CD14-positive monocyte (primary cell): ENCODE measurements around the gene NOTCH3. TPM values are rescaled to one million over a fixed set of nuclear protein-coding genes. Genes with fewer than 3 reads are reported as not detected.

Experiments
- DNase-seq, 3 donors: peaks; one replicate each; pipeline ENCODE4 v3.0.0-alpha.2; 2011 to 2022
- H2AFZ ChIP-seq: 2 replicates; pipeline ENCODE4 v1.6.0; 2012; ENCODE audit warnings: mild to moderate bottlenecking, low read depth, low read length, inconsistent platforms; ENCODE audit not compliant: insufficient read depth, poor library complexity, severe bottlenecking
- H3K27ac ChIP-seq, 2 donors: 1 replicate in 1 of 2; 2 replicates in 1 of 2; pipeline ENCODE4 v1.5.1; 2012 to 2013; ENCODE audit warnings: low read length in 2 of 2, control low read depth in 1 of 2, inconsistent platforms in 1 of 2, low read depth in 1 of 2, mild to moderate bottlenecking in 1 of 2
- H3K27me3 ChIP-seq, 2 donors: one replicate each; pipeline versions ENCODE4 v1.6.0 to v1.6.1; 2011 to 2013; ENCODE audit warnings: low read length in 2 of 2; ENCODE audit not compliant: control insufficient read depth in 2 of 2, insufficient read depth in 2 of 2
- H3K36me3 ChIP-seq, 2 donors: replicated peaks in 1 of 2; 1 replicate in 1 of 2; 2 replicates in 1 of 2; pipeline versions ENCODE4 v1.5.1 to v1.6.1; 2012 to 2013; ENCODE audit warnings: low read length in 2 of 2, control low read depth in 1 of 2, inconsistent platforms in 1 of 2, mild to moderate bottlenecking in 1 of 2; ENCODE audit not compliant: insufficient read depth in 2 of 2, control insufficient read depth in 1 of 2
- H3K4me1 ChIP-seq, 2 donors: 1 replicate in 1 of 2; 2 replicates in 1 of 2; pipeline versions ENCODE4 v1.5.1 to v1.6.1; 2012 to 2013; ENCODE audit warnings: low read length in 2 of 2, control low read depth in 1 of 2, inconsistent platforms in 1 of 2, mild to moderate bottlenecking in 1 of 2, moderate library complexity in 1 of 2; ENCODE audit not compliant: insufficient read depth in 2 of 2, control insufficient read depth in 1 of 2
- H3K4me2 ChIP-seq: replicated peaks from 2 replicates; pipeline ENCODE3; 2012; ENCODE audit warnings: low read length, moderate library complexity, mild to moderate bottlenecking; ENCODE audit not compliant: poor library complexity, severe bottlenecking; ENCODE audit errors: extremely low read depth
- H3K4me3 ChIP-seq, 3 experiments: fragments of 200-600 bp in 1 of 3; sonication (generic) in 1 of 3; replicated peaks in 1 of 3; 1 replicate in 2 of 3; 2 replicates in 1 of 3; pipeline ENCODE4 v1.5.1; 2011 to 2013; ENCODE audit warnings: low read length in 3 of 3, mild to moderate bottlenecking in 3 of 3, control low read depth in 2 of 3, low read depth in 2 of 3, inconsistent platforms in 1 of 3, moderate library complexity in 1 of 3
- H3K79me2 ChIP-seq: 2 replicates; pipeline ENCODE4 v1.6.0; 2012; ENCODE audit warnings: mild to moderate bottlenecking, control low read depth, inconsistent platforms, low read length, moderate library complexity; ENCODE audit not compliant: insufficient read depth
- H3K9ac ChIP-seq: 2 replicates; pipeline ENCODE4 v1.6.0; 2017; ENCODE audit warnings: low read length, mild to moderate bottlenecking; ENCODE audit not compliant: insufficient read depth, poor library complexity, severe bottlenecking
- H3K9me3 ChIP-seq, 2 donors: replicated peaks in 1 of 2; 1 replicate in 1 of 2; 2 replicates in 1 of 2; pipeline versions ENCODE4 v1.5.1 to v1.6.1; 2012 to 2013; ENCODE audit warnings: low read length in 2 of 2, control low read depth in 1 of 2; ENCODE audit not compliant: control insufficient read depth in 1 of 2, insufficient read depth in 1 of 2
- H4K20me1 ChIP-seq: 2 replicates; pipeline ENCODE4 v1.6.0; 2012; ENCODE audit warnings: mild to moderate bottlenecking, low read length, control low read depth, moderate library complexity; ENCODE audit not compliant: insufficient read depth
- H3K27ac Mint-ChIP-seq, 7 donors: one replicate each; pipeline ENCODE4 v1.8.0; 2020; ENCODE audit warnings: mild to moderate bottlenecking in 7 of 7, mixed read lengths in 7 of 7, moderate library complexity in 6 of 7, inconsistent platforms in 2 of 7
- H3K27me3 Mint-ChIP-seq, 3 donors: one replicate each; pipeline ENCODE4 v1.8.0; 2021 to 2022; ENCODE audit warnings: low read depth in 3 of 3, mild to moderate bottlenecking in 3 of 3, mixed read lengths in 3 of 3, moderate library complexity in 3 of 3, inconsistent platforms in 1 of 3
- H3K36me3 Mint-ChIP-seq, 2 donors: one replicate each; pipeline ENCODE4 v1.8.0; 2020; ENCODE audit warnings: mixed read lengths in 2 of 2, inconsistent platforms in 1 of 2, mild to moderate bottlenecking in 1 of 2
- H3K4me1 Mint-ChIP-seq: one replicate; pipeline ENCODE4 v1.8.0; 2020; ENCODE audit warnings: mild to moderate bottlenecking, mixed read lengths
- H3K4me3 Mint-ChIP-seq, 2 donors: one replicate each; pipeline ENCODE4 v1.8.0; 2020; ENCODE audit warnings: mild to moderate bottlenecking in 2 of 2, mixed read lengths in 2 of 2, moderate library complexity in 1 of 2
- H3K9me3 Mint-ChIP-seq, 7 donors: one replicate each; pipeline ENCODE4 v1.8.0; 2020 to 2022; ENCODE audit warnings: mixed read lengths in 7 of 7, mild to moderate bottlenecking in 6 of 7, moderate library complexity in 6 of 7, inconsistent platforms in 2 of 7
- CTCF ChIP-seq: fragments of 200-600 bp; IDR thresholded peaks from one replicate; pipeline ENCODE4 v1.8.0; 2022; ENCODE audit warnings: antibody characterized with exemption, mild to moderate bottlenecking
- WGBS: methylation state at CpG from one replicate; pipeline ENCODE4 v1.1.5; 2013; ENCODE audit warnings: missing lambda C conversion rate; ENCODE audit not compliant: insufficient coverage; 5-methylcytosine and 5-hydroxymethylcytosine counted together
- intact Hi-C, 2 donors: fragments of 100-400 bp; cut with micrococcal nuclease; formaldehyde crosslinking; loops; one replicate each; pipeline versions ENCODE4 v1.15.0 to v1.15.1; 2023
- polyA plus RNA-seq, 3 donors: library from polyadenylated mRNA; depleted of rRNA in 1 of 3; unstranded in 2 of 3; stranded (reverse) in 1 of 3; fragments of 300-500 nt in 2 of 3; fragments of >200 nt in 1 of 3; fragmentation: Illumina TruSeq in 2 of 3; gene quantifications; 1 replicate in 2 of 3; 2 replicates in 1 of 3; pipeline ENCODE4 v1.2.3, GENCODE V29; 2012 to 2021

NOTCH3 gene
- polyA plus RNA-seq, 3 donors, result 0.05 to 0.51 TPM; not detected in 1

GRCh38 chr19:15197942-15198341, 2.9 kb downstream of the NOTCH3 start:
- Histone ChIP-seq H4K20me1 (no peaks in the 10 kb centered on the region), H3K4me1 (peaks cover 26 to 41% of the 10 kb centered on the region in 2 donors), H3K9me3 (peaks cover 0 to 9% of the 10 kb centered on the region in 2 donors), H3K9ac (no peak overlapping the region), H3K4me3 (no peak overlapping the region), H3K79me2 (no peaks in the 10 kb centered on the region), H2AFZ (no peak overlapping the region), H3K27me3 (peaks cover 31 to 72% of the 10 kb centered on the region in 2 donors), H3K36me3 (no peaks in the 10 kb centered on the region), H3K27ac (no peak overlapping the region), H3K4me2 (no peak overlapping the region)
- Mint-ChIP-seq H3K27ac (peak overlapping the region in 2 of 7 donors; percentile 51 to 52), H3K36me3 (peaks cover 9 to 22% of the 10 kb centered on the region in 2 donors), H3K27me3 (peaks cover 70 to 83% (median 79%) of the 10 kb centered on the region in 3 donors), H3K9me3 (peaks cover 0 to 21% (median 15%) of the 10 kb centered on the region in 7 donors), H3K4me1 (peaks cover 36% of the 10 kb centered on the region), H3K4me3 (peak overlapping the region in 1 of 2 donors; percentile 87)
- intact Hi-C loops, result loop anchor here (5.0 kb wide), 1 partner anchor 34 kb away; the partner anchor contains the start of gene EPHX3 (in 2 of the 2)
- WGBS, result 30% methylated on average over 7 of the region's 8 CpGs
- no peak for DNase-seq
- no peak for TF ChIP-seq CTCF

GRCh38 chr19:15197275-15197941, 3.4 kb downstream of the NOTCH3 start:
- H2AFZ ChIP-seq, result no peak overlapping the region
- H3K27ac ChIP-seq, result no peak overlapping the region
- peaks cover 70 to 80% (median 79%) of the 10 kb centered on the region in 3 donors for H3K27me3 Mint-ChIP-seq
- H3K27ac Mint-ChIP-seq, result peak overlapping the region in 1 of 7 donors; percentile 52
- WGBS, result 0% methylated on average over 3 of the region's 14 CpGs
- peaks cover 9 to 19% of the 10 kb centered on the region in 2 donors for H3K36me3 Mint-ChIP-seq
- H3K9me3 ChIP-seq, result peaks cover 0 to 9% of the 10 kb centered on the region in 2 donors
- intact Hi-C loops, result loop anchor here (5.0 kb wide), 1 partner anchor 35 kb away; the partner anchor contains the start of gene EPHX3 (in 2 of the 2)
- H3K4me2 ChIP-seq, result no peak overlapping the region
- no peak overlapping the region for H3K4me3 ChIP-seq
- H3K9ac ChIP-seq, result no peak overlapping the region
- no peaks in the 10 kb centered on the region for H3K79me2 ChIP-seq
- peaks cover 26 to 41% of the 10 kb centered on the region in 2 donors for H3K4me1 ChIP-seq
- H3K9me3 Mint-ChIP-seq, result peaks cover 0 to 21% (median 15%) of the 10 kb centered on the region in 7 donors
- DNase-seq, result peak; percentile 25 to 53 (median 38)
- no peaks in the 10 kb centered on the region for H4K20me1 ChIP-seq
- peaks cover 31 to 68% of the 10 kb centered on the region in 2 donors for H3K27me3 ChIP-seq
- H3K36me3 ChIP-seq, result no peaks in the 10 kb centered on the region
- peak overlapping the region in 1 of 2 donors; percentile 80 for H3K4me3 Mint-ChIP-seq
- peaks cover 36% of the 10 kb centered on the region for H3K4me1 Mint-ChIP-seq
- no peak for TF ChIP-seq CTCF
